ENCODE measurements around the gene RAB3B.

The RAB3B gene

GRCh38 chr1:51878616-51879336, 111.7 kb downstream of the RAB3B start, which contains the start of gene NRDC:
Gene NRDC, minus strand, starts transcription at chr1:51878727. Its CDS starts 112 bp downstream, at chr1:51878615.
- peak within 1 kb of the TSS; percentile 77 for H3K14ac ChIP-seq (ENCODE audit: low read length)
- peak within 1 kb of the TSS; percentile 51 for H2BK15ac ChIP-seq (ENCODE audit: low read length)
- no CpG with 5 or more reads among the region's 54 CpGs for WGBS, 2 donors (ENCODE audit: extremely low coverage in 2 of 2, insufficient read length in 2 of 2, insufficient replicate concordance in 1 of 2)

GRCh38 chr1:51878308-51878615, 112.2 kb downstream of the RAB3B start:
- WGBS, 2 donors (ENCODE audit: extremely low coverage in 2 of 2, insufficient read length in 2 of 2, insufficient replicate concordance in 1 of 2) = no CpG with 5 or more reads among the region's 17 CpGs
- DNase-seq (ENCODE audit: low spot score) = no peak
- Histone ChIP-seq H3K14ac (ENCODE audit: low read length) (peak overlapping the region; percentile 77), H3K36me3 (replicated peaks in 1 of 2; ENCODE audit: control insufficient read depth in 2 of 2, insufficient read depth in 2 of 2, low read length in 2 of 2) (peaks cover 0 to 24% of the 10 kb centered on the region in 2 donors), H2BK120ac (ENCODE audit: low read depth, low read length) (peak overlapping the region; percentile 8), H3K79me1 (ENCODE audit: low read depth, low read length) (peaks cover 5% of the 10 kb centered on the region), H3K23ac (ENCODE audit: low read depth, low read length, poor library complexity) (peak overlapping the region; percentile 98), H3K27ac (replicated peaks; ENCODE audit: low read length) (peak overlapping the region; percentile 88), H4K8ac (ENCODE audit: low read depth, low read length) (peak overlapping the region; percentile 52), H2BK5ac (ENCODE audit: low read length) (peak overlapping the region; percentile 94), H3K4me3 (ENCODE audit: low read length in 2 of 2) (peak overlapping the region; percentile 80 to 92), H3K27me3 (ENCODE audit: control insufficient read depth in 3 of 3, insufficient read depth in 3 of 3, low read depth in 1 of 3, low read length in 3 of 3) (peaks cover 0 to 7% (median 0%) of the 10 kb centered on the region in 3 experiments), H4K91ac (ENCODE audit: low read depth, low read length, poor library complexity) (no peak overlapping the region), H3K4me1 (ENCODE audit: control insufficient read depth in 2 of 2, insufficient read depth in 1 of 2, low read depth in 1 of 2, low read length in 2 of 2) (peaks cover 2% of the 10 kb centered on the region in 2 donors), H3K18ac (ENCODE audit: low read length) (peak overlapping the region; percentile 98), H3K4ac (ENCODE audit: low read length) (peak overlapping the region; percentile 58), H3K4me2 (ENCODE audit: insufficient read depth, low read length, poor library complexity, severe bottlenecking) (peak overlapping the region; percentile 67), H2AK5ac (ENCODE audit: low read depth, low read length) (peak overlapping the region; percentile 65), H3K9ac (ENCODE audit: low read depth, low read length, poor library complexity) (peak overlapping the region; percentile 99), H2BK15ac (ENCODE audit: low read length) (peak overlapping the region; percentile 51), H2BK12ac (ENCODE audit: low read length) (no peak overlapping the region), H3K9me3 (replicated peaks in 1 of 2; ENCODE audit: control insufficient read depth in 2 of 2, insufficient read depth in 1 of 2, low read depth in 1 of 2, low read length in 2 of 2) (no peaks in the 10 kb centered on the region), H2AFZ (ENCODE audit: low read length) (peak overlapping the region; percentile 89)

More at GRCh38 chr1:51878616-51879336, 111.7 kb downstream of the RAB3B start, which contains the start of gene NRDC:
- Histone ChIP-seq H3K27ac (replicated peaks; ENCODE audit: low read length) (peak within 1 kb of the TSS; percentile 88), H3K4me3 (ENCODE audit: low read length in 2 of 2) (peak within 1 kb of the TSS; percentile 80 to 92), H3K4ac (ENCODE audit: low read length) (peak within 1 kb of the TSS; percentile 58), H2BK120ac (ENCODE audit: low read depth, low read length) (peak within 1 kb of the TSS; percentile 8), H4K91ac (ENCODE audit: low read depth, low read length, poor library complexity) (no peak within 1 kb of the TSS), H2AK5ac (ENCODE audit: low read depth, low read length) (peak within 1 kb of the TSS; percentile 65), H3K27me3 (ENCODE audit: control insufficient read depth in 3 of 3, insufficient read depth in 3 of 3, low read depth in 1 of 3, low read length in 3 of 3) (peaks cover 0 to 11% (median 0%) of the 10 kb centered on the region in 3 experiments), H3K9ac (ENCODE audit: low read depth, low read length, poor library complexity) (peak within 1 kb of the TSS; percentile 99), H4K8ac (ENCODE audit: low read depth, low read length) (peak within 1 kb of the TSS; percentile 52), H3K79me1 (ENCODE audit: low read depth, low read length) (peaks cover 3% of the 10 kb centered on the region), H3K4me2 (ENCODE audit: insufficient read depth, low read length, poor library complexity, severe bottlenecking) (peak within 1 kb of the TSS; percentile 70), H2AFZ (ENCODE audit: low read length) (peak within 1 kb of the TSS; percentile 89), H3K36me3 (replicated peaks in 1 of 2; ENCODE audit: control insufficient read depth in 2 of 2, insufficient read depth in 2 of 2, low read length in 2 of 2) (peaks cover 0 to 22% of the 10 kb centered on the region in 2 donors), H2BK5ac (ENCODE audit: low read length) (peak within 1 kb of the TSS; percentile 94), H2BK12ac (ENCODE audit: low read length) (no peak within 1 kb of the TSS), H3K18ac (ENCODE audit: low read length) (peak within 1 kb of the TSS; percentile 98), H3K23ac (ENCODE audit: low read depth, low read length, poor library complexity) (peak within 1 kb of the TSS; percentile 98), H3K4me1 (ENCODE audit: control insufficient read depth in 2 of 2, insufficient read depth in 1 of 2, low read depth in 1 of 2, low read length in 2 of 2) (peaks cover 2% of the 10 kb centered on the region in 2 donors), H3K9me3 (replicated peaks in 1 of 2; ENCODE audit: control insufficient read depth in 2 of 2, insufficient read depth in 1 of 2, low read depth in 1 of 2, low read length in 2 of 2) (no peaks in the 10 kb centered on the region)
- DNase-seq (ENCODE audit: low spot score) = peak; percentile 100

- H3K27me3 ChIP-seq (ENCODE audit: control insufficient read depth in 3 of 3, insufficient read depth in 3 of 3, low read depth in 1 of 3, low read length in 3 of 3) = peaks cover 0 to 1% (median 0%) of the 10 kb centered on the region in 3 experiments
- no CpG with 5 or more reads among the region's 21 CpGs for WGBS, 2 donors (ENCODE audit: extremely low coverage in 2 of 2, insufficient read length in 2 of 2, insufficient replicate concordance in 1 of 2)
- peak overlapping the region; percentile 77 for H3K14ac ChIP-seq (ENCODE audit: low read length)
- H4K91ac ChIP-seq (ENCODE audit: low read depth, low read length, poor library complexity) = no peak overlapping the region
- peak overlapping the region; percentile 98 for H3K18ac ChIP-seq (ENCODE audit: low read length)
- no peak overlapping the region for H2BK12ac ChIP-seq (ENCODE audit: low read length)
- peak overlapping the region; percentile 98 for H3K23ac ChIP-seq (ENCODE audit: low read depth, low read length, poor library complexity)
- peaks cover 2% of the 10 kb centered on the region in 2 donors for H3K4me1 ChIP-seq (ENCODE audit: control insufficient read depth in 2 of 2, insufficient read depth in 1 of 2, low read depth in 1 of 2, low read length in 2 of 2)
- H3K27ac ChIP-seq (replicated peaks; ENCODE audit: low read length) = peak overlapping the region; percentile 88
- peak overlapping the region; percentile 8 for H2BK120ac ChIP-seq (ENCODE audit: low read depth, low read length)
- H2AK5ac ChIP-seq (ENCODE audit: low read depth, low read length) = peak overlapping the region; percentile 65
- H3K4ac ChIP-seq (ENCODE audit: low read length) = peak overlapping the region; percentile 58
- peak overlapping the region; percentile 80 to 92 for H3K4me3 ChIP-seq (ENCODE audit: low read length in 2 of 2)
- H2BK15ac ChIP-seq (ENCODE audit: low read length) = peak overlapping the region; percentile 51
- peak overlapping the region; percentile 89 for H2AFZ ChIP-seq (ENCODE audit: low read length)
- peaks cover 5% of the 10 kb centered on the region for H3K79me1 ChIP-seq (ENCODE audit: low read depth, low read length)
- peak overlapping the region; percentile 99 for H3K9ac ChIP-seq (ENCODE audit: low read depth, low read length, poor library complexity)
- peaks cover 0 to 29% of the 10 kb centered on the region in 2 donors for H3K36me3 ChIP-seq (replicated peaks in 1 of 2; ENCODE audit: control insufficient read depth in 2 of 2, insufficient read depth in 2 of 2, low read length in 2 of 2)
- no peaks in the 10 kb centered on the region for H3K9me3 ChIP-seq (replicated peaks in 1 of 2; ENCODE audit: control insufficient read depth in 2 of 2, insufficient read depth in 1 of 2, low read depth in 1 of 2, low read length in 2 of 2)
- H3K4me2 ChIP-seq (ENCODE audit: insufficient read depth, low read length, poor library complexity, severe bottlenecking) = peak overlapping the region; percentile 67
- H2BK5ac ChIP-seq (ENCODE audit: low read length) = peak overlapping the region; percentile 94
- H4K8ac ChIP-seq (ENCODE audit: low read depth, low read length) = no peak overlapping the region
- DNase-seq (ENCODE audit: low spot score) = no peak
These were observed 112.8 kb downstream of the RAB3B start for GRCh38 chr1:51877434-51878307.

DNA sequence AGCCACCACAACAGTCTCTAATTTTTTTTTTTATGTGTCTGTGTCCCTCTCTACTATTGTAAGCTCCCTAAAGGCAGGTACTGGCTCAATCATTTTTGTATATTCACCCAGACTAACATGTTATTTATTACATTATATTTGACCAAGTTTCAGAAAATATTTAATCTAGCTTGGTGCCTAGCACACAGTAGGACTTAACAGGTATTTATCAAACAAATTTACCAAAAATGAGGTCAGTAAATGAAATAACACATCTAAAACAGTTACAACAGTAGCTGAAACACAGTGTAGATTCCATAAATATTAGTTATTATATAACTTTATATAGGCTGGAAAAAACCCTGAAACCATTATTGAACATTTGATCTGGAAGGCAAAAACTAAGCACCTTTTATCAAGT, 114.7 kb downstream of the RAB3B start:
- Histone ChIP-seq H3K4me2 (ENCODE audit: insufficient read depth, low read length, poor library complexity, severe bottlenecking) (no peak overlapping the region), H2BK5ac (ENCODE audit: low read length) (no peak overlapping the region), H2BK12ac (ENCODE audit: low read length) (no peak overlapping the region), H3K79me1 (ENCODE audit: low read depth, low read length) (peaks cover 7% of the 10 kb centered on the region), H3K23ac (ENCODE audit: low read depth, low read length, poor library complexity) (no peak overlapping the region), H4K91ac (ENCODE audit: low read depth, low read length, poor library complexity) (no peak overlapping the region), H2AK5ac (ENCODE audit: low read depth, low read length) (no peak overlapping the region), H2BK15ac (ENCODE audit: low read length) (no peak overlapping the region), H3K4me3 (ENCODE audit: low read length in 2 of 2) (no peak overlapping the region), H2BK120ac (ENCODE audit: low read depth, low read length) (no peak overlapping the region), H3K14ac (ENCODE audit: low read length) (no peak overlapping the region), H3K27me3 (ENCODE audit: control insufficient read depth in 3 of 3, insufficient read depth in 3 of 3, low read depth in 1 of 3, low read length in 3 of 3) (no peaks in the 10 kb centered on the region), H2AFZ (ENCODE audit: low read length) (no peak overlapping the region), H4K8ac (ENCODE audit: low read depth, low read length) (no peak overlapping the region), H3K18ac (ENCODE audit: low read length) (no peak overlapping the region), H3K4me1 (ENCODE audit: control insufficient read depth in 2 of 2, insufficient read depth in 1 of 2, low read depth in 1 of 2, low read length in 2 of 2) (peaks cover 2% of the 10 kb centered on the region in 2 donors), H3K4ac (ENCODE audit: low read length) (no peak overlapping the region), H3K9ac (ENCODE audit: low read depth, low read length, poor library complexity) (no peak overlapping the region), H3K9me3 (replicated peaks in 1 of 2; ENCODE audit: control insufficient read depth in 2 of 2, insufficient read depth in 1 of 2, low read depth in 1 of 2, low read length in 2 of 2) (no peaks in the 10 kb centered on the region), H3K27ac (replicated peaks; ENCODE audit: low read length) (no peak overlapping the region), H3K36me3 (replicated peaks in 1 of 2; ENCODE audit: control insufficient read depth in 2 of 2, insufficient read depth in 2 of 2, low read length in 2 of 2) (peaks cover 0 to 29% of the 10 kb centered on the region in 2 donors)
- DNase-seq (ENCODE audit: low spot score) = no peak
